HG02852 (cell line): Measurements from ENCODE around the gene CYP27A1.
"Not testable (repeated sequence)": the region's sequence is repeated elsewhere in the genome, so short reads cannot be mapped to it uniquely, and the experiment has no call there.

Source experiments
- ATAC-seq: cut with Tn5 transposase; IDR thresholded peaks from one replicate; pipeline ENCODE4 v1.9.1; 2021; ENCODE audit warnings: mild to moderate bottlenecking, moderate library complexity; ENCODE audit not compliant: unreplicated experiment

CYP27A1 gene

GRCh38 chr2:218830526-218831306, 48.8 kb downstream of the CYP27A1 start:
- ATAC-seq = no peak

- ATAC-seq = no peak
Observed at GRCh38 chr2:218831378-218831990, 49.5 kb downstream of the CYP27A1 start, which contains the start of gene PRKAG3. Gene PRKAG3, minus strand, starts transcription at chr2:218831803.

GRCh38 chr2:218832081-218832480, 50.1 kb downstream of the CYP27A1 start:
- no peak for ATAC-seq

- ATAC-seq = no peak
Observed at GRCh38 chr2:218832520-218832919, 50.6 kb downstream of the CYP27A1 start.

GRCh38 chr2:218833023-218833609, 51.2 kb downstream of the CYP27A1 start:
- no peak for ATAC-seq

GRCh38 chr2:218834685-218835084, 52.7 kb downstream of the CYP27A1 start:
- no peak for ATAC-seq

GRCh38 chr2:218837495-218837894, 55.5 kb downstream of the CYP27A1 start:
- ATAC-seq = no peak

- no peak for ATAC-seq
Observed at GRCh38 chr2:218839430-218839829, 57.5 kb downstream of the CYP27A1 start.

GRCh38 chr2:218839888-218840287, 57.9 kb downstream of the CYP27A1 start:
- no peak for ATAC-seq

GRCh38 chr2:218844334-218844733, 62.4 kb downstream of the CYP27A1 start:
- not testable (repeated sequence) for ATAC-seq

GRCh38 chr2:218846963-218847362, 65.0 kb downstream of the CYP27A1 start:
- ATAC-seq = not testable (repeated sequence)

GRCh38 chr2:218849721-218850120, 67.8 kb downstream of the CYP27A1 start:
- no peak for ATAC-seq

GRCh38 chr2:218850796-218851195, 68.8 kb downstream of the CYP27A1 start:
- ATAC-seq = no peak

GRCh38 chr2:218851286-218851685, 69.3 kb downstream of the CYP27A1 start:
- no peak for ATAC-seq

GRCh38 chr2:218852911-218853667, 71.1 kb downstream of the CYP27A1 start:
- no peak for ATAC-seq

- no peak for ATAC-seq
Observed at GRCh38 chr2:218853766-218854165, 71.8 kb downstream of the CYP27A1 start.

- no peak for ATAC-seq
Observed at GRCh38 chr2:218854860-218855259, 72.9 kb downstream of the CYP27A1 start.

GRCh38 chr2:218855305-218856166, 73.6 kb downstream of the CYP27A1 start:
- no peak for ATAC-seq

GRCh38 chr2:218856167-218856895, 74.4 kb downstream of the CYP27A1 start:
- ATAC-seq = no peak

- no peak for ATAC-seq
Observed at GRCh38 chr2:218856896-218857243, 74.9 kb downstream of the CYP27A1 start.
